Inflammatory macrophage (primary cell): Measurements from ENCODE around the gene MUC3A.
"Not testable (repeated sequence)": the region's sequence is repeated elsewhere in the genome, so short reads cannot be mapped to it uniquely, and the experiment has no call there.

Source experiments
- DNase-seq, 2 donors: peaks; one replicate each; pipeline ENCODE4 v3.0.0-alpha.2; 2020 to 2022

The MUC3A gene

DNA sequence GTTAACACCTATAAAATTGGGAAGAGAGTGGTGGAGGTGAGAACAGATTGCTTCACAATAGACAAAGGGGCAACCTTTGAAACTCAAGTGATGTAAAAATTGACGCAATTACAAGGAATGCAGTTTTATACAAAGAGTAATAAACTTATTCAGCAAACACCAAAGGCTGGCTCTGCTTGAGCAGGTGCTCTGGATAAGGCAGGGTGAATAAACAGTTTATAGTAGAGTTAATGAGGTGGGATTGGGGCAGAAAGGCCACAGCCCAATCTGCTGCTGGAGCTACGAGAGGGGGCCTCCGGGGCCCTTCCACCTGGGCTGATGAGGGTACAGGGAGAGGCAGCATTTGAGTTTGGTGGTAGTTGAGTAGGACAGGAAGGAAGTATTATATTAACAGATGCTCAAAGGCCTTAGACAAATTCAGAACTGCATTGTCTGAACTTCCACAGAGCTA, 26.1 kb downstream of the MUC3A start:
- no peak for DNase-seq

GRCh38 chr7:100978300-100978699, 29.0 kb downstream of the MUC3A start:
- no peak for DNase-seq

GRCh38 chr7:100983451-100984187, 34.3 kb downstream of the MUC3A start:
- no peak for DNase-seq

DNA sequence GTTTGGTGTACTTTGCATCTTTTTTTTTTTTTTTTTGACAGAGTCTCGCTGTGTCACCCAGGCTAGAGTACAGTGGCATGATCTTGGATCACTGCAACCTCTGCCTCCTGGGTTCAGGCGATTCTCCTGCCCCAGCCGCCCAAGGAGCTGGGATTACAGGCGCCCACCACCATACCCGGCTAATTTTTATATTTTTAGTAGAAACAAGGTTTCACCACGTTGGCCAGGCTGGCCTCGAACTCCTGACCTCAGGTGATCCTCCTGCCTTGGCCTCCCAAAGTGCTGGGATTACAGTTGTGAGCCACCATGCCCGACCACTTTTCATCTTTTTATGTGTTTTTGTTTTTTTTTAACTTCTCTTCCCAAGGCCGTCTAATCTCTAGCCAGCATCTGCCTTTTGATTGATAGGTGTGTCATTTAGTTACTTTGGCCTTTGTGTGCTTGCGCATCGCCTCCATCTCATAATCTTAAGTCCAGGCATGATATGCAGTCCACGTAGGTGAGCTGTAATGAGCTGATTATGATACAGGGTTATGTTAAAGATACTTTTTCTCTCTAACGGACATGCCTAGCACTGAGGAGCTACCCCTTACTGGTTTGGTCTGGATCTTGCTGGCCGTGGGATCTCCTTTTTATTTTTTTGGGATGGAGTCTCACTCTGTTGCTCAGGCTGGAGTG, 35.0 kb downstream of the MUC3A start:
- not testable (repeated sequence) for DNase-seq

GRCh38 chr7:100985033-100985797, 35.9 kb downstream of the MUC3A start:
- DNase-seq, result not testable (repeated sequence)

DNA sequence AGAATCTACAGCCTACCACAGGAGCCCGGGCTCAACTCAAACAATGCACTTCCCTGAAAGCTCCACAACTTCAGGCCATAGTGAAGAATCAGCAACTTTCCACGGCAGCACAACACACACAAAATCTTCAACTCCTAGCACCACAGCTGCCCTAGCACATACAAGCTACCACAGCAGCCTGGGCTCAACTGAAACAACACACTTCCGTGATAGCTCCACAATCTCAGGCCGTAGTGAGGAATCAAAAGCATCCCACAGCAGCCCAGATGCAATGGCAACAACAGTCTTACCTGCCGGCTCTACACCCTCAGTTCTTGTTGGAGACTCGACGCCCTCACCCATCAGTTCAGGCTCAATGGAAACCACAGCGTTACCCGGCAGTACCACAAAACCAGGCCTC, 42.3 kb downstream of the MUC3A start:
- DNase-seq, result no peak

GRCh38 chr7:100992280-100992679, 42.9 kb downstream of the MUC3A start:
- not testable (repeated sequence) for DNase-seq

DNA sequence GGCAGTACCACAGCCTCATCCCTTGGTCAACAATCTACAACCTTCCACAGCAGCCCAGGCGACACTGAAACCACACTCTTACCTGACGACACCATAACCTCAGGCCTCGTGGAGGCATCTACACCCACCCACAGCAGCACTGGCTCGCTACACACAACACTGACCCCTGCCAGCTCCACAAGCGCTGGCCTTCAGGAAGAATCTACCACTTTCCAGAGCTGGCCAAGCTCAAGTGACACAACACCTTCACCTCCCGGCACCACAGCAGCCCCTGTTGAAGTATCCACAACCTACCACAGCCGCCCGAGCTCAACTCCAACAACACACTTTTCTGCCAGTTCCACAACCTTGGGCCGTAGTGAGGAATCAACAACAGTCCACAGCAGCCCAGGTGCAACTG, 45.3 kb downstream of the MUC3A start:
- not testable (repeated sequence) for DNase-seq

- DNase-seq, result not testable (repeated sequence)
Observed at GRCh38 chr7:100998530-100998929, 49.2 kb downstream of the MUC3A start.

DNA sequence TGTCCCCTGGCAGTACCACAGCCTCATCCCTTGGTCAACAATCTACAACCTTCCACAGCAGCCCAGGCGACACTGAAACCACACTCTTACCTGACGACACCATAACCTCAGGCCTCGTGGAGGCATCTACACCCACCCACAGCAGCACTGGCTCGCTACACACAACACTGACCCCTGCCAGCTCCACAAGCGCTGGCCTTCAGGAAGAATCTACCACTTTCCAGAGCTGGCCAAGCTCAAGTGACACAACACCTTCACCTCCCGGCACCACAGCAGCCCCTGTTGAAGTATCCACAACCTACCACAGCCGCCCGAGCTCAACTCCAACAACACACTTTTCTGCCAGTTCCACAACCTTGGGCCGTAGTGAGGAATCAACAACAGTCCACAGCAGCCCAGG, 50.0 kb downstream of the MUC3A start:
- not testable (repeated sequence) for DNase-seq

GRCh38 chr7:101000025-101000424, 50.7 kb downstream of the MUC3A start:
- DNase-seq, result not testable (repeated sequence)

GRCh38 chr7:101002333-101002732, 53.0 kb downstream of the MUC3A start:
- not testable (repeated sequence) for DNase-seq

DNA sequence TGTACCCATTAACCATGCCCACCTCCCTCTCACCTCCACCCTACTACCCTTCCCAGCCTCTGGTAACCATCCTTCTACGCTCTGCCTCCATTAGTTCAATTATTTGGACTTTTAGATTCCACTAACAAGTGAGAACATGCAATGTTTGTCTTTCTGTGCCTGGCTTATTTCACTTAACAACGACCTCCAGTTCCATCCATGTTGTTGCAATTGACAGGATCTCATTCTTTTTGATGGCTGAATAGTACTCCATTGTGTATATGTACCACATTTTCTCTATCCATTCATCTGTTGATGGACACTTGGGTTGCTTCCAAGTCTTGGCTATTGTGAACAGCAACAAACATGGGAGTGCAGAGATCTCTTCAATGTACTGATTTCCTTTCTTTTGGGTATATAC, 58.0 kb downstream of the MUC3A start:
- DNase-seq, result not testable (repeated sequence)

GRCh38 chr7:101009629-101010028, 60.3 kb downstream of the MUC3A start:
- no peak for DNase-seq

- no peak for DNase-seq
Observed at GRCh38 chr7:101012931-101013330, 63.6 kb downstream of the MUC3A start.

DNA sequence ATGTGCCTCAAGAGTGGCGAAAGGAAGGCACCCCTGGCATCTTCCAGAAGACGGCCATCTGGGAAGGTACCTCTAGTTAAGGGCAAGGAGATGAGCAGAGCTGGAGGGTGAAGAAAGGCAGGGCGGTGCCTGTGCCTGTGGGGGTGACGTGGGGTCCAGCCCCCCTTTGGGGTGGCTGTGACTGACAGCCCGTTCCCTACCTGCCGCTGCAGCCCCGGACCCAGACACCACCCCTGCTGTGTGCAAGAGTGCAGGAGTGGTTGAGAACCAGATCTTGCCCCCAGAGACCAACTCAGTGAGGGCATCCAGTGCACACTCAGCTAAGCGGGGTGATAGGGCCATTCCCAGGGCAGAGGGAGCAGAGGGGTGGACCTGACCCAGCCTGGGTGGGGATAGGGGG, 66.3 kb downstream of the MUC3A start:
- DNase-seq, result no peak

- peak; percentile 82 to 92 for DNase-seq
Observed at GRCh38 chr7:101017064-101017777, 67.9 kb downstream of the MUC3A start.
